NCI-H2227 (cell line): ENCODE results near the gene IL2RA.

Experiments used
- DNase-seq: peaks from one replicate; lab custom pipeline; 2025; ENCODE audit not compliant: unreplicated experiment; lab: John Stamatoyannopoulos, UW

IL2RA gene

DNA sequence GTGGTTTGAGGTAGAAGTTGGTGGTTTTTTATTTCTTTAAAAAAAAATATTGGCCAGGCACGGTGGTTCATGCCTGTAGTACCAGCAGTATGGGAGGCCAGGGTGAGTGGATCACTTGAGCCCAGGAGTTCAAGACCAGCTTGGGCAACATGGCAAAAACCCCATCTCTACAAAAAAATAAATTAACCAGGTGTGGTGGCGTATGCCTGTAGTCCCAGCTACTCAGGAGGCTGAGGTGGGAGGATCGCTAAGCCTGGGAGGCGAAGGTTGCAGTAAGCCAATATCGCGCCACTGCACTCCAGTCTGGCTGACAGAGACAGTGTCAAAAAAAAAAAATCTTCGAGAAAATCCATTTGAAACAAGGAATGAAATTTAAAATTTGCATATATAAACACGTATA, 1.1 kb downstream of the IL2RA start:
- DNase-seq: no peak

DNA sequence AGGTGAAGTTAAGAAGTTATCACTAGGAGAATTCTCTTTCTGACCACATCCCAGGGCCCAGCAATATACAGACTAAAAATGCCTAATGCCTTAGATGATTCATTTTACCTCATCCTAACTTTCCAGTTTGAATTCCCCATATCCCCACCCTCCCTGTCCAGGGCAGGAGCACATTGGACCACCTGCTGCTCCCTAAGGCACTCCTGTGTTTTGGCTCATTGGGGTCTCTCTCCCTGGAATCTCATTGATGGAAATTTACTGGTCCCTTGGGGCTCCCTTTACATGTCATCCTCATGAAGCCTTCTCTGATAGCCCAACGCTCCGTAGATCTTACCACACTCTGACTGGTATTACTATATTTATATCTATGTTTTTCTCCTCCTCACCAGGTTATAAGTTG, 2.7 kb downstream of the IL2RA start:
- DNase-seq: no peak

DNA sequence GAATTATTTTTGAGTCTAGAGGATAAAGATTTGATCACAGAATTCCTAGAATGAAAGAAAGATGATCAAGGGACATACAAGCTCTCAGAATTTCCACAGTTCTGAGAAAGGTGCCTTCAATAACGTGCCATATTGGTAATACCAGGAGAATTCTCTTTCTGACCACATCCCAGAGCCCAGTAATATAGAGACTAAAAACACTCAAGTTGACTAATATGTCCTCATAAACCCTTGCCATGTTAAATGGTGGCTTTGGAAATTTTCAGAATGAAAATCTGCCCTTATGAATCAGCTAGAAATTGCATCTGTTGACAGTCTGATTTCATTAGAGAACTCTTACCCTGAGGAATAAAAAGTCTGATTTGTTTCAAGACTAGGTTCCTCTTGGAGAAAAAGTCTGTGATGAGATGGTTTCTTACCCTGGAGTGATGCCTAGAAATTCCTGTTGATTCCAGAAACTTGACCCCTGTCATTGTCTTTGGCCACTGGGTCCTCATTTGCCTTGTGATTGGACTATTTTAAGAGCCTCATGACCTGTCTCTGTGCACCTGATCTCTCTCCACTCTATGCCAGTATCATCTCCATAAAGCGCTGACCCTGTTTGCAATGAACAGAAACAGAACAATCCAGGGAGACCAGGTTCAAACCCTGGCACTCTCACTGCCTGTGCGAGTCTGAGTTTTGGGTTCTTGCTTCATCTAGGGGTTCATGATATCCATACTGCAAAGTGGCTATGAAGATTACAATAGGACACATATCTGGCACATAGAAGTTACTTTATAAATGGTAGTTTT, 3.3 kb downstream of the IL2RA start:
- no peak for DNase-seq

DNA sequence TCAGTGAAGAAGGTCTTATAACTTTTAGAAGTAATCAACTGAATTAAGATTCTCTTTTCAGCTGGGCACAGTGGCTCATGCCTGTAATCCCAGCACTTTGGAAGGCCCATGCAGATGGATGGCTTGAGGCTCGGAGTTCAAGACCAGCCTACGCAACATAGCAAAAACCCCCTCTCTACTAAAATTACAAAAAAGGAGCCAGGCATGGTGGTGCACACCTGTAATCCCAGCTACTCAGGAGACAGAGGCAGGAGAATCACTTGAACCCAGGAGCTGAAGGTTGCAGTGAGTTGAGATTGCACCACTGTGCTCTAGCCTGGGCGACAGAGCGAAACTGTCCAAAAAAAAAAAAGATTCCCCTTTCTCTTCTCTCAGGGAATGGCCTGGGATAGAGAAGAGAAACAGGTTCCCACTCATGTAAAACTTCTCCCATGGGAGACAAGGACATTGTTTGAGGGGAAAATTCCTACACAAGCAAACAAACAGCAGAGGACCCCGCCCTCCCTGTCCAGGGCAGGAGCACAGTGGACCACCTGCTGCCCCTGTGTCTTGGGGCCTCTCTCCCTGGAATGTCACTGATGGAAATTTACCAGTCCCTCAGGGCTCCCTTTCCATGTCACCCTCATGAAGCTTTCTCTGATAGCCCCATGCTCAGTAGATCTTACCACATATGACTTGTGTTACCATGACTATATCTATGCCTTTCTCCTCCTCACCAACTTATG, 5.6 kb downstream of the IL2RA start:
- DNase-seq: no peak

DNA sequence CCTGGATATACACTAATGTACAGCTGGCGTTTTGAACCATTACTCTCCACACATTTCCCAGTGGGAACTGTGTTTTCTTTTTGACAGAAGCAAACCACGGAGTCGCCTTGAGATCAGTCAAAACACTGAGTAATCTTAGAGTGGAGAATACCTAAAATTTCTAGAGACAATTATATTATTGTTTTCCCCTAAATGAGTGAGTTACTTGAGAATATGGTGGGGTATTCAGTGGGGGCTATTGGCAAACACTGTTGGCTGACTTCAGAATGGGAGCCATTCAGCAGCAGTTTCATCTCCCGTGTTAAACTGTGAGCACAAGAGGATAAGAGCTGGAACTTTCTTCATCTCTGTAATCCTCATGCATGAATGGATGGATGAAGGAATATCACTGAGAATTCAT, 6.2 kb downstream of the IL2RA start:
- DNase-seq: no peak

DNA sequence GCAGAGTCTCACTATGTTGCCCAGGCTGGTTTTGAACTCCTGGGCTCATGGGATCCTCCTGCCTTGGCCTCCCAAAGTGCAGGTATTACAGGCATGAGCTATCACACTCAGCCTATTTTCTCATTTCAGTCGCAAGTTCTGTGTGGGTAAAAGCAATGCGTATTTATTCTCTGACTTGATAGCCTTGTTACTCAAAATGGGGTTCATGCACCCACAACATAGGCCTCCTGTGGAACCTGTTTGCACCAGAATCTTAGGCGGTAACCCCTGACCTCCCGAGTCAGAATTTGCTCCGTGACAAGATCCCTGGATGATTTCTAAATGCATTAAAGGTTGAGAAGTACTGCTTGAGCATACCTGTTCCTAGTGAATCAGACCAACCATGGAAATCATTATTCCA, 7.3 kb downstream of the IL2RA start:
- DNase-seq: no peak

DNA sequence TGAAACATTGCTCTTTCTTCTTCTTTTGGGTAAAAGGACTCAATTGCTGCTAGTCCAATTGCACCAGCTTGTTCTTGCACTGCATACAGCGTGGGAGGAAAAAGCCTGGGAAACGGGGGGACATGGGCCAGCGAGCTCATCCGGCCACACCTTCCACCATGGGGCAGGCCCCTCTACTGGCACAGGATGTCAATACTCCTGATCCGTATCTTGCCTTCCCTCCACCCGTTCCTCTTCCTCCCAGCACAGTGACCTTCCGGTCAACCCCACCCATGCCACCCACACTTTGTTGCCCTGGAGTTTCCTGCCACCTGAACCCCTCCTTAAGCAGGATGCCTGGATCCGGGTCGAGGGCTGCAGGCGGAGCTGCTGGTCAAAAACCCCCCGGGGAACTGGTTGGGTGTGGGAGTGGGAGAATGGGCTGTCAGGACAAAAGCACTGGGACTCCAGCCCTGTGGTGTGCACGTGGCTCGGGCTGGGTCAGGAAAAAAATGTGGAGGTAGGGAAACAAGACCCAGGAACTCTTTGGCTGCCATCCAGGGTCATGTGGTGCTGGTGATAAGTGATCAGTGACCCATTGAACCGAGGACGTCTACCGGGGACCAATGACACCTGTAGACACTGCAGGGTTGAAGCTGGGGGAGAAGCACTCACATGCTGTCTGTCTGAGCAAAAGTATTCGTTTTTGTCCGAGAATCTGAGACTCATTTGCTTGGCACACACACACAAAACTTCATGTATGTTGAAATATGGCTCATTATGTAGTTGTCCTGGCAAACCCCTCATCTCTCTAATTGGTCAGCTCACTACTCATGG, 8.1 kb downstream of the IL2RA start:
- no peak for DNase-seq

DNA sequence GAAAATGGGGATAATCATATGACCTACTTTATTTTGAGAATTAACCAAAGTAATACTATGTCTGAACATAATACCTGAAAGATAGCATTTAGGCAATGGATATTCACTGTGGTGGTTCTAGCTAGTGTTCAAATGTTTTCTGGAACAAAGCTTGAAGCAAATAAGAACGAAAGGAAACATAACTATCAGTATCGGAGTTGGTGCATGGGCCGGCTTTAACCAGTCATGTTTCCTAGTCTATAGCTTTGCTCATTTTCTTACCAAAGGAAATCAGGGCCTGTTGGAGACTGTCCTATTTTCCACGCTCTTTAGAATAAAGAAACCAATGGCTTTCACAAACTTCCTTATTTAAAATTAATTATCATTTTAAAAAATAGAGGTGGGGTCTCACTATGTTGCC, 8.9 kb downstream of the IL2RA start:
- DNase-seq: no peak

DNA sequence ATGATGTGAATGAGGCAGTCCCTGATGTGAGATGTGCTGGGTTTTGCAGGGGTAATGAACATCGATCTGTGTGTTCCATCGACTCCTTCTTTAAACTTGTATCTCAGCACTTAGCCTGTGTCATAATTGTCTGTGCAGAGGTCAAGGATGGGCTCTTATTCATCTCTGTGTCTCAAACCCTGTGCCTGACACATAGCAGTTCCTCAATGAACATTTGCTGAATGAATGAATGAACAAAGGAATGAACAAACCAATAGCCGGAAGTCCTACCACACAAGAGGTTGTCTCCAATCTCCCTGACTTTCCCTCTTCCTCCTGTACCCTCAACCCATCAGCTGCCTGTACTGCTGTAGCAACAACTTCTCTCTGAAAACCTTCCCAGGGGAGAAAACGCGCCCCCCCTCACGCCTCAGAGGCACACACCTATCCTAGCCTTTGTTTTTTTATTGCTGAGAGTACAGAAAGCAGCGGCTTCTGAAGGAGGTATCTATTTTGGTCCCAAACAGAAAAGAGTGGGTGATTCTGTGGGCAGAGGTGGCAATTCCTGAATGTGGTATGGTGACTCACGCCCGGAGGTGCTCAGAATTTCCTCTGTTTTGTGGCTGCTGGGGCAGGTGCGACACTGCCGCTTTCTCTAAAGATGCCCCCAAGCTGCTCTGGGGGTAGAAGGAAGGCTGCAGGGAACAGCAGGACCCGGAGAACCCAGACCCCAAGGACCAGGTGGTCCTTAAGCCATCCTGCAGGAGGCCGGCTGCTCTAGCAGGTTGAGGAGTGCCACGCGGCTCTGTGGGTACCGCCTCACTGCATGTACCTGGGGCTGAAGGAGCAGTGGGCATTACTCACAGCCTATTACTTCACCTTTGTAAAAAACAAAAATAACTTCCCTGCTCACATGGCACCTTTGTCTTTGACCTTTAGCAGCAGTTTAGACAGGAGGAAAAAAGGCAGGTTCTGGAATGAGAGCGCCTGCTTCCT, 9.6 kb downstream of the IL2RA start:
- DNase-seq: no peak

DNA sequence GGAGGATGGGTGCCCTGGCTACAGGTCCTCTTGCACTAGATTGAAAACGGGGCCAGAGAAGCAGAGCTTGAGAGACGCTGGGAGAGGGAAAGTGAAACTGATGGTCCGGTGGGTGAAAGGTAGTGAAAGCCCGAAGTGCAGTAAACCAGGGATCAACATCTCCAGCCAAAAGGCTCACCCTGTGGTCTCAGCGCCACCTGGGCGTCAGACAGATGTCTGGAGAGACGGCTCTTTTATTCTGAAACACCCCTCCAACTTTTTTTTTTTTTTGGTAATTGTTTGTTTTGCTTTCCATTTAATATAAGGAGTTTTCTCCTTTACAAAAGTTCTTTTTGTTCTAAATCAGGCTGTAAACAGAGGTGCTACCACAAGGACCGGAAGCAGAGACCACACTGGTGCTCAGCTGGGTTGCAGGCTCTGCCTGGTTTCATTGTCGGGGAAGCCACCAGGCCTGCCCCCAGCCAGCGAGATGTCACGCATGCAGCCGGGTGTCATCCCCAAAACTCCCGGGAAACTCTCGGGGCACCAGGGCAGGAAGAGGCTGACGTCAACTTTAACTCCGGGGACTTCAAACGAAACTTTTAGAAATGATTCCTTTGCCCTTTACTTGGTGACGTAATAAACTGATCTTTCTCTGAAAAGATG, 11.2 kb downstream of the IL2RA start:
- no peak for DNase-seq

DNA sequence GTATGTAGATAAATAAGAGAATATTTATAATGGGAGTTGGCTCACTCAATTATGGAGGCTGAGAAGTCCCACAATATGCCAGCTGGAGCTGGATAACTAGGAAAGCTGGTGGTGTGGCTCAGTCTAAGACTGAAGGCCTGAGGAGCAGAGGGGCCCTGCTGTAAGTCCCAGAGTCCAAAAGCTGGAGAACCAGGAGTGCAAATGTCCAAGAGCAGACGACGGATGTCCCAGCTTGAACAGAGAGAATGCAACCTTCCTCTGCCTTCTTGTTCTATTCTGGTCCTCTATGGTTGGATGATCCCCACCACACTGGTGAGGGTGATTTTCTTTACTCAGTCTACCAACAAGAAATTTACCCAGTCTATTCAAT, 13.2 kb downstream of the IL2RA start:
- no peak for DNase-seq

DNA sequence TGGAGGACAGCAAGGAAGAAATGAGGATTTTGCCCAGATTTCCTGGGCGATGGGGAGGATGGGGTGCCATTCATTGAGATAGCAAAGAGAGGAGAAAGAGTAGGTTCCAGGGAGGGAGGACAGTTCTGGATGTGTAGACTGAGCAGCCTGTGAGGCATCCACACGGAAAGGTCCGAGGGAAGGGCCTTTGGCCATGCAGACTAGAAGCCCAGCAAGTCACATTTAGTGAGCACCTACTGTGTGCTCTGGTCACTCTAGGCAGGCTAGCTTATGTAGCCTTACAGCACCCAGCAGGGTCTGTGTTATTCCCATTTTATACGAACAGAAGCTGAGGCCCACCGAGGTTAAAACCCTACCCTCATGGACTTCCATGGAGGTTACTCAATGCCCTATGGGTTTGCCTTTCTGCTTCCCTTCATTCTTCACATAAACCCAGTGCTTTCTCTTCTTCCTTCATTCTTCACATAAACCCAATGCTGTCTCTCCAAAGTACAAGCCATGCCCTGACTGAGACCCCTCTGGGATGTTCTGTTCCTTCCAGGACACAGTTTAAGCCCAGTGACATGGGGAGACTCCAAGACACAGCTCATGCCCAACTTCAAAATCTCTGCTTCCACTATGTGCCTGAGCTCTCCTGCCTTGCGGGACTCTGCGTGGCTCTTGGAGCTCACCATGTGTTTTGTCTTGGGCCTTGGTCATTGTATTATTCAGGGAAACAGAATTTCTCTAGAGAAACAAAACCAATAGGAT, 13.7 kb downstream of the IL2RA start:
- DNase-seq: no peak

DNA sequence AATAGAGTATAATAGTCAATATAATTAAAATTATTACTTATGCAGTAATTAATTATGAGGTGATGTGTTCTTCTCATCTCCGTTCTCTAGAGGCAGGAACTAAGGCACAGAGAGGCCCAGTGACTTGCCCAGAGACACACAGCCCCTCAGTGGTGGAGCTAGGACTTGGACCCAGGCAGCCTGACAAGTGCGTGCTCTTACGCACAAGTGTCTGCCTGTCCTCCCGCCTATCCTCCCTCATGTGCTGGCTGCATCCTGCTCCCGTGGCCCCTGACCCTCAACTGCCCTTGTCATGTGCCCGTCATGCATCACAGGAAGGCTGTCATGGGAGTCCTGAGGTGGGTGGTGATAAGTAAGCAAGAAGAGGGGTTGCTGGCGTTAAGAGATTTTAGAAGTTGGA, 14.3 kb downstream of the IL2RA start:
- DNase-seq: no peak

DNA sequence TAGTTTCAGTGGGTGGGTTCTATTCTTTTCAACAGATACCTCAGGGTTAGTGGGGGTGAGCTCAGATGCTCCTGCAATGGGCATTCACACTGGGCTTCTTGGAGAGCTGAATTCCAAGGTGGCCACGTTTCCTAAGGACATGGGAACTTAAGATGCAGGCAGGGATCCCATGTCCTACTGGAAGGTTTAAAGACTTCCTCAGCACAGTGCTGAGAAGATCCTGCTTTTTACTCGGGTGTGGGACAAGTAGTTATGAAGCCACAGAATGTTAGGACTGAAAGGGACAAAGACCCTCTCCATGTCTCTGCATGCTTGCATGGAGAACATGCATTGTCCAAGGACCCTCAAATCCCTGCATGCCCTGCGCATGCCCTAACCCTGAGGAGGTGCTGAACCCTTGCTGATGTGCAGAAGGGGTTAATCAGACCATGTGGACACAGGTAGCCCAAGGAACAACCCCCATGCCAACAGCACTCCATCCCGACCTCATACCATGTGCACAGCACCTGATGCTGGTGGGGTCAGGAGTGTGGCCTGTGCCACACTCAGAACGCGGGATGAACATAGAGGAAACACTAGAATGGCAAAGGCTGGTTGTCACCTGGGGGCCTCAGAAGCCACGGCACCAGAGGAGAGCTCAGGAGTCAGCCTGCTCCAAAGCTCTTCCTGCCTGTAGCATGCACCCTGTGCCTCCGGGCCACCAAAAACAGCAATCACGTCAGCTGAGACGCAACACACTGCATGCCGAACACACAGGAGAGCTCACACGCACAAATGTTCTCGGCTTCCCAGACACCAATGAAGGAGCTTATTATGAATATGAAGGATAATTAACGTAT, 15.2 kb downstream of the IL2RA start:
- DNase-seq: no peak

DNA sequence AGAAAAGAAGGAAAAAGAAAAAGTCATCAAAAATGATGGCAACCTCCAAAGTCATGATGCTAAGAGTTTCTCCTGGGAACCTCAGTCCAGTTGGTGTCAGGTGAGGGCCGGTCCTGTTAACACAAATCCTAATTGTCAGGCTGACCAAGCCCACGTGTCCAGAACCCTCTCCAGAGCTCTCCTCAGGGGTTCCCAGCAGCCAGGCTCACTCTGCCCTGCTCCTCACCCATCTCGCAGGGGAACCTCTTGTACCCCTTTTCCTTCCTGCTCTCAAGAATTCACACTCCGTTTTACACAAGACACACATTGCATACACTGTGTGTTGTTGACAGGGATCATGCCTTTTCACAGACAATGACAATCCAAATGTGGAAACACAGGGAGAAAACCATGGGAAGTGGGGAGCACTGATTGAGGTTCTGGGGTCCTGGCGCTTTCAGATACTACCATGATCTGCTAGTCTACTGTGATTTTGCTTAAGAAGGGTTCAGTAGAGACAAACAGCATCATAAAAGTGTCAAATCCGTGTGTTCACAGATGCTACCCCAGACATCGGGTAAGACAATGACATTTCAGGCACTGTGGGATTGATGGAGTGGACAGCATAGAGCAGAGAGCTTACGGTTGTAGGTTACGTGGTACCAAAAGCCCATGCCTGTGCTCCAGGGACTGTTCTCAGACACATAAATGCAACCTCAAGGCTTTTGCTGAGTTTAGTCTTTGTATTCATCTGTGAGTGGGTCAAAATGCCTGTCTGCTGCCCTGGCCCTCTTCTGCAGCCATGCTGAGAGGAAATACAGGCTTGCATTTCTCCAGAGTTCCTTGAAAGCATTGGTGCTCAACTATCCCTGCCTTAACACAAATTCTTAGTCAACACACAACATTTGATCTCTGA, 16.0 kb downstream of the IL2RA start:
- no peak for DNase-seq

DNA sequence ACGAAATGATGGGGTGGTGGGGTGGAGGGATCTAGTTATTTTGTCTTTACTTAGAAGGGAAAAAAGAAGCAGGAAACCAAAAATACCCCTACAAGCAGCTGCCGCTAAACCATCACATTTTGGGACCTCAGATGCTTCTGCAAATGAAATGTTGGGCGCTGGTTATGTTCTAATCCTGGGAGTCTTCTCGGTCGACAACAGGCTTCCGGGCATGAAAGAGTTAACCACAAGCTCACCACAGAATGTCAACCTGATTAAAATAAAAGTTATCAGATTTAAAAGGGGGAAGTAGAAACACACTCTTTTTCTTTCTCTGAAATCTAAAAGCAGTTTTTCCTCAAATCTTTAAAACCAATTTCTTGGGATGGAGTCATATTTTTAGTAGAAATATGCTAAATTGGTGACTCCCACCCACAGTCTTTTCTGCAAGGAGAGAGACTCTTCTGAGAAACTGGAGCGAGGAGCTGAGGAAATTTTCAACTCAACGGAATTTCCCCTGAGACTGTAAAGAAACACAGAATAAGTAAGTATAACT, 16.8 kb downstream of the IL2RA start:
- DNase-seq: no peak

DNA sequence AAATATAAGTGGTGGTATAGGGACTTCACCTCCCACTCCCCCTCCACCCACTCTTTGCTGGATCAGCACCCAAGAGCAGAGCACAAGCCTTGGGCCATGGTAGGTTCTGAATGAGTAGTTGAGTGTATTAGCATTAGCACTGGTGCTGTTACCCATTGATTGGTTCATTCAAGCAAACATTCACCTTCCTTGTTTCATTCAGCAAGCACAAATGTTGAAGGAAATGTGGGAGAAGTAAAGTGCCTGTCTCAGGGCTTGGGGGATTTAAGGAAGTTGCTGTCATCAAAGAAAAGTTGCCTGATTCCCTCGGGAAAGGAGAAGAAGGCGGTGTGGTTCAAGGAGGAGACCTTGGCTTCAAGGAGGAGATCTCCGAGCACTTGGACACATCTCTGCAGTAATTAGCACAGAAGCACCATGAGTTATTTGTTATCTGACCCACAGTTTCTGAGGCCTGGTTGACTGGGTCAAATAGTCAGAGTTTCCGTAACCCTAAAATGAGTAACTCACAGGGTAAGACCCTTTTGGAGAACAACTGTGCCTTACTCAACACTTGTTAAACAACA, 17.3 kb downstream of the IL2RA start:
- DNase-seq: no peak
